Measurements from ENCODE around the gene IFNA7.
"Not testable (repeated sequence)": the region's sequence is repeated elsewhere in the genome, so short reads cannot be mapped to it uniquely, and the experiment has no call there.

The IFNA7 gene

GRCh38 chr9:21239911-21240310 lies 37.9 kb upstream of the IFNA7 start, which contains the start of gene IFNA14:
Gene IFNA14, minus strand, starts transcription at chr9:21240005. Its CDS starts 70 bp downstream, at chr9:21239935.
- Histone ChIP-seq H3K4me2 (ENCODE audit: low read length) (no peak within 1 kb of the TSS), H3K9me3 (ENCODE audit: low read length) (no peaks in the 10 kb centered on the region), H3F3A (ENCODE audit: insufficient read depth, low read length) (no peaks in the 10 kb centered on the region), H3K4me3 (ENCODE audit: low read depth, low read length, poor library complexity, severe bottlenecking) (no peak within 1 kb of the TSS), H3K4me1 (ENCODE audit: insufficient read depth, low read length, severe bottlenecking) (no peaks in the 10 kb centered on the region), H3K27me3 (ENCODE audit: insufficient read depth, low read length) (no peaks in the 10 kb centered on the region), H4K20me1 (ENCODE audit: insufficient read depth, low read length) (no peaks in the 10 kb centered on the region), H3K9me2 (ENCODE audit: low read depth, low read length) (no peaks in the 10 kb centered on the region), H3K36me3 (ENCODE audit: insufficient read depth, low read length) (no peaks in the 10 kb centered on the region), H3K79me2 (ENCODE audit: insufficient read depth, low read length) (no peaks in the 10 kb centered on the region), H2AFZ (ENCODE audit: low read length) (no peak within 1 kb of the TSS), H3K9ac (ENCODE audit: low read length) (no peak within 1 kb of the TSS), H3K27ac (ENCODE audit: low read depth, low read length, poor library complexity, severe bottlenecking) (no peak within 1 kb of the TSS)
- TF ChIP-seq CTCF (IDR thresholded peaks at IDR 0.05; ENCODE audit: low read length): no peak
- TF ChIP-seq EZH2 (IDR thresholded peaks at IDR 0.05; ENCODE audit: borderline replicate concordance, low read length): no peak

DNA sequence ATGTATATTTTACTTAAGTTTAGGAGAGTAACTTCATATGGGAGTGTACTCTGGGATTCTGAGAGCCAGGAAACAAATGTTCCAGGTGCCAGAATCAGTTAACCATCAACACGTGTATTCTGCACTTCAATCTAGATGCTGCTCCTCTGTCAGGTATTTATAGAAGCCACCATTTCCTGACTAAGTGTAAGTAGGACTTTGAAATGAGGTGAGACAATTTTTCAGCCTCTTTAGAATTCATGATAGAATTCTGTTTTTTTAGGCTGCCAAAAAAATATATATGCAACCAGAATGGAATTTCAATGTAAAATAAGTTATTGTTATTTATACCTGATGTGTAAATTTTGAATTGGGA lies 34.3 kb upstream of the IFNA7 start:
- H3K9me3 ChIP-seq (ENCODE audit: low read length); H3K4me1 ChIP-seq (ENCODE audit: insufficient read depth, low read length, severe bottlenecking); H2AFZ ChIP-seq (ENCODE audit: low read length); H3K9me2 ChIP-seq (ENCODE audit: low read depth, low read length); H3K9ac ChIP-seq (ENCODE audit: low read length); H3K27ac ChIP-seq (ENCODE audit: low read depth, low read length, poor library complexity, severe bottlenecking); H3K4me2 ChIP-seq (ENCODE audit: low read length); H3F3A ChIP-seq (ENCODE audit: insufficient read depth, low read length); H4K20me1 ChIP-seq (ENCODE audit: insufficient read depth, low read length); H3K36me3 ChIP-seq (ENCODE audit: insufficient read depth, low read length); H3K27me3 ChIP-seq (ENCODE audit: insufficient read depth, low read length); H3K4me3 ChIP-seq (ENCODE audit: low read depth, low read length, poor library complexity, severe bottlenecking); H3K79me2 ChIP-seq (ENCODE audit: insufficient read depth, low read length): not testable (repeated sequence)

DNA sequence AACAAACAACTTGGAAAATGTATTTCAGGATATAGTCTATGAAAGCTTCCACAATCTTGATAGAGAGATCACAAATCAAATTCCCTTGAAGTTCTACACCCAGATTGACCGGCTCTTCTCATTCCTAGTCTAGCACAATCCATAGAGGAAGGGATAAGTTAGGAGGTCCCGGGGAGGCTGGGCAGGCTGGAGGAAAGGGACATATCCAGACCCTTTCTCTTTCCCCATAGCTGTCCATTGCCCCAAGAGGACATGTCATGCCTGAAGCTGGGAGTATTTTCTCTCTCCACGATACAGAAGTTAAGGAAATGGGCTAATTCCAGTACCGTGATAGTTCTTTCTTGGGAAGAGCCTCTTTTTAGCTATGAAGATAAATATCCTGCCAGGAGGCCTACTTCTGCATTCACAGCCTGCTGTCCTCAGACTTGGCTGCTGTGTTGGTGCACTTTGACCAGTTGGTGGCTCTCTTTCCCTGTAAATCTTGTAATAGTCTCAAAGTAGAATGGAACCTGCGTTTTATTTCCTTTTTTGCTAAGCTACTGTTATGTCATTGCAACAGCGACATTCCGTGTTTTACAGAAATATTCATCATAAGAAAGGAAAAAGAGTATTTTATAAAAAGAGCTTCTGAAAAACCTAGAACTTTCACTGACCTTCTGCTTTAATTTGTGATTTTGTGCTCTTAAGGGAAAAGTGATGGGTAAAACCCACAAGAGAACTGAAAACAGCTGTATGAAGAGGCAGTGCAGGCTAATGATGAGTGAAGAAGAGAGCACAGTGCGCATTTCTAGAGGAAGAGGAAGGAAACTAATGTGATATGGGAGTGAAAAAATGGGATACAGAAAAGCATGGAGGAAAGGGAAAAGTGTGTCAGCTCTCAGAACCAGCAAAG lies 33.7 kb upstream of the IFNA7 start:
- H3K27ac ChIP-seq (ENCODE audit: low read depth, low read length, poor library complexity, severe bottlenecking); H2AFZ ChIP-seq (ENCODE audit: low read length); H3K36me3 ChIP-seq (ENCODE audit: insufficient read depth, low read length); H3F3A ChIP-seq (ENCODE audit: insufficient read depth, low read length); H3K9ac ChIP-seq (ENCODE audit: low read length); H3K4me1 ChIP-seq (ENCODE audit: insufficient read depth, low read length, severe bottlenecking); H3K4me2 ChIP-seq (ENCODE audit: low read length); H3K9me3 ChIP-seq (ENCODE audit: low read length); H3K9me2 ChIP-seq (ENCODE audit: low read depth, low read length); H3K27me3 ChIP-seq (ENCODE audit: insufficient read depth, low read length); H4K20me1 ChIP-seq (ENCODE audit: insufficient read depth, low read length); H3K4me3 ChIP-seq (ENCODE audit: low read depth, low read length, poor library complexity, severe bottlenecking); H3K79me2 ChIP-seq (ENCODE audit: insufficient read depth, low read length): not testable (repeated sequence)
- peak; percentile 73 for TF ChIP-seq CTCF (IDR thresholded peaks at IDR 0.05; ENCODE audit: low read length)

- no peak overlapping the region for H3K27ac ChIP-seq (ENCODE audit: low read depth, low read length, poor library complexity, severe bottlenecking)
- no peaks in the 10 kb centered on the region for H3K4me1 ChIP-seq (ENCODE audit: insufficient read depth, low read length, severe bottlenecking)
- H3K4me2 ChIP-seq (ENCODE audit: low read length): no peak overlapping the region
- H3K9ac ChIP-seq (ENCODE audit: low read length): no peak overlapping the region
- H3F3A ChIP-seq (ENCODE audit: insufficient read depth, low read length): no peaks in the 10 kb centered on the region
- H3K9me2 ChIP-seq (ENCODE audit: low read depth, low read length): no peaks in the 10 kb centered on the region
- no peaks in the 10 kb centered on the region for H4K20me1 ChIP-seq (ENCODE audit: insufficient read depth, low read length)
- no peak overlapping the region for H3K4me3 ChIP-seq (ENCODE audit: low read depth, low read length, poor library complexity, severe bottlenecking)
- H3K9me3 ChIP-seq (ENCODE audit: low read length): no peaks in the 10 kb centered on the region
- no peak overlapping the region for H2AFZ ChIP-seq (ENCODE audit: low read length)
- TF ChIP-seq CTCF (IDR thresholded peaks at IDR 0.05; ENCODE audit: low read length) (no peak), EZH2 (IDR thresholded peaks at IDR 0.05; ENCODE audit: borderline replicate concordance, low read length) (no peak)
- no peaks in the 10 kb centered on the region for H3K79me2 ChIP-seq (ENCODE audit: insufficient read depth, low read length)
- H3K27me3 ChIP-seq (ENCODE audit: insufficient read depth, low read length): no peaks in the 10 kb centered on the region
- H3K36me3 ChIP-seq (ENCODE audit: insufficient read depth, low read length): no peaks in the 10 kb centered on the region
Observed at GRCh38 chr9:21234153-21234687, 32.2 kb upstream of the IFNA7 start.

All from OCI-LY1 (cell line).